Skeletal muscle satellite cell (primary cell): ENCODE data around the gene VSIG10L.

ENCODE experiments used
- H3K27me3 ChIP-seq: 2 replicates; pipeline ENCODE4 v1.7.0; 2013; ENCODE audit warnings: low read length; ENCODE audit not compliant: control insufficient read depth, insufficient read depth
- H3K36me3 ChIP-seq: 2 replicates; pipeline ENCODE4 v1.7.0; 2013; ENCODE audit warnings: mild to moderate bottlenecking, control low read depth, low read length; ENCODE audit not compliant: insufficient read depth
- H3K4me1 ChIP-seq: 2 replicates; pipeline ENCODE4 v1.7.0; 2013; ENCODE audit warnings: low read length; ENCODE audit not compliant: control insufficient read depth, insufficient read depth
- H3K4me2 ChIP-seq: 2 replicates; pipeline ENCODE4 v1.7.0; 2013; ENCODE audit warnings: mild to moderate bottlenecking, low read length
- H3K4me3 ChIP-seq: 2 replicates; pipeline ENCODE4 v1.7.0; 2013; ENCODE audit warnings: low read length
- H3K9ac ChIP-seq: 2 replicates; pipeline ENCODE4 v1.7.0; 2013; ENCODE audit warnings: mild to moderate bottlenecking, low read depth, low read length, moderate library complexity
- H3K9me3 ChIP-seq: replicated peaks from 2 replicates; pipeline ENCODE4 v1.7.0; 2013; ENCODE audit warnings: mild to moderate bottlenecking, control low read depth, low read length

The VSIG10L gene

DNA sequence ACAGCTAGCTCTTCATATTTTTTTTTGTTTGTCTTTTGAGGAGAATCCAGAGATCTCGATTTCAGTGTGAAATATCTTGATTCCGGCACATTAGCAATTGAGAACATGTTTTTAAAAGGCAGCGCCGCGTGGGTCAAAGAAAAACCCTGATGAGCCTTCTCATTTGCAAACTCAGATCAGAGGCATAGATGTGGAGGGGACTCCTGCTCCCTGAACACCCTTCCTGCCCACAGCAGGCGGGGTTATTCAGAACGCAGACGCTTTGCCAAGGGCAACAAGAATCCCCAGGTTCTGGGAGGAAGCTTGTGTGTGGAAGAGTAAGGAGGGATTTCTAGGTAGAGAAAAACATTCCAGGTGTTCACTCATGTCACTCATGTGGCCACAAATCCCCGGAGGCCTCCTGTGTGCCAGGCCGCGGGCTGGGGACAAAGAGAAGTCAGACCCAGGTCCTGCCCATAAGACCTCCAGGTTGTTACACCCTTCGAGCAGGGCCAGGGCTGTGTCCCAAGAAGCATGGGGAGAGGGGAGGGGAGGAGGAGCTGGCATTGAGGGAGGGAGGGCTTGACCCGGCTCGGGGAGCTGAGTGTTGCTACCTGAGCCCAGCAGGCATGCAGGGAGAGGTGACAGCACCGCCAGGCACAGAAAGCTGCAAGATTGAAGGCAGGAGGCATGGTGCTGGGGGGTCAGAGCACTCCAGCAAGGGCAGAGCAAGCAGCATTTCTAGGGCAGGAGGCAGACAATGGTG lies 46.4 kb downstream of the VSIG10L start:
- Histone ChIP-seq H3K9me3 (peaks cover 3% of the 10 kb centered on the region), H3K4me1 (no peaks in the 10 kb centered on the region), H3K27me3 (no peaks in the 10 kb centered on the region), H3K4me3 (no peak overlapping the region), H3K9ac (no peak overlapping the region), H3K4me2 (no peak overlapping the region), H3K36me3 (no peaks in the 10 kb centered on the region)

- H3K4me2 ChIP-seq = no peak overlapping the region
- no peaks in the 10 kb centered on the region for H3K4me1 ChIP-seq
- peaks cover 3% of the 10 kb centered on the region for H3K9me3 ChIP-seq
- no peaks in the 10 kb centered on the region for H3K36me3 ChIP-seq
- no peak overlapping the region for H3K9ac ChIP-seq
- no peaks in the 10 kb centered on the region for H3K27me3 ChIP-seq
- H3K4me3 ChIP-seq = no peak overlapping the region
These were observed 47.0 kb downstream of the VSIG10L start for GRCh38 chr19:51294977-51295375.

DNA sequence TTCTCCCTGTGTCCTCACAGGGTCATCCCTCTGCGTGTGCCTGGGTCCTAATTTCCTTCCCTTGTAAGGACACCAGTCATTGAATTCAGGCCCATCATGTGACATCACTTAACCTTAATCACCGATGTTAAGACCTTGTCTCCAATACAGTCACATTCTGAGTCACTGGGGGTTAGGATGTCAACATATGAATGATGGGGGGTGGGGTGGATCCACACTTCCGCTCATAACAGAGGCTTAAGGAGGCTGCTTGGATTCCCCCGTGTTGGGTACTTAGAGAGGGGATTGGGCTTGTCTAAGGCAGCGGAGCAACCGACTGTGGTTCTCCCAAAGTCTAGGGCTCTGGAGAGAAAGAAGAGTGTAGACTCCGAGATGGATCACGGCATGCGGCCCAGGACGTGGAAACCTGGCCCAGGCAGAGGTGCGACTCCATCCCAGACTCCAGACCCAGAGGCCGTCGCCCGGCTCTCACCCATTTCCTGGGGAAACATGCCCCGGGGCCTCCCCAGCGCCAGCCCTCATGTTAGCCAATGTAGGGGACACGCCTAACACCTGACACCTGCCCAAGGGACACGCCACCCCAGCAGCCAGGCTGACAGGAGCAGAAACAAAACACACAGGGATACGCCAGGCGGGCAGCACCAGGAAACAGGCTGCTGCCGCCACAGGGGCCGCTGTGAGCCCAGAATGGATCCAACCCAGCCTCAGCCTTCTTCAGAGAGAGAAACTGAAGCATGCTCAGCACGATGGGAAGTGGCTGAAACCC lies 47.5 kb downstream of the VSIG10L start:
- H3K4me2 ChIP-seq = no peak overlapping the region

GRCh38 chr19:51293571-51294210 lies 48.2 kb downstream of the VSIG10L start:
- no peak overlapping the region for H3K9ac ChIP-seq
- peaks cover 3% of the 10 kb centered on the region for H3K9me3 ChIP-seq
- no peak overlapping the region for H3K4me3 ChIP-seq
- no peaks in the 10 kb centered on the region for H3K36me3 ChIP-seq
- H3K27me3 ChIP-seq = no peaks in the 10 kb centered on the region
- H3K4me1 ChIP-seq = no peaks in the 10 kb centered on the region
- H3K4me2 ChIP-seq = no peak overlapping the region

More for the DNA sequence above, 47.5 kb downstream of the VSIG10L start:
- Histone ChIP-seq H3K9me3 (peaks cover 3% of the 10 kb centered on the region), H3K4me3 (no peak overlapping the region), H3K36me3 (no peaks in the 10 kb centered on the region), H3K27me3 (no peaks in the 10 kb centered on the region), H3K9ac (no peak overlapping the region), H3K4me1 (no peaks in the 10 kb centered on the region)

GRCh38 chr19:51292971-51293370 lies 49.0 kb downstream of the VSIG10L start:
- Histone ChIP-seq H3K9me3 (peaks cover 3% of the 10 kb centered on the region), H3K4me3 (no peak overlapping the region), H3K4me1 (no peaks in the 10 kb centered on the region), H3K4me2 (no peak overlapping the region), H3K9ac (no peak overlapping the region), H3K36me3 (no peaks in the 10 kb centered on the region), H3K27me3 (no peaks in the 10 kb centered on the region)

DNA sequence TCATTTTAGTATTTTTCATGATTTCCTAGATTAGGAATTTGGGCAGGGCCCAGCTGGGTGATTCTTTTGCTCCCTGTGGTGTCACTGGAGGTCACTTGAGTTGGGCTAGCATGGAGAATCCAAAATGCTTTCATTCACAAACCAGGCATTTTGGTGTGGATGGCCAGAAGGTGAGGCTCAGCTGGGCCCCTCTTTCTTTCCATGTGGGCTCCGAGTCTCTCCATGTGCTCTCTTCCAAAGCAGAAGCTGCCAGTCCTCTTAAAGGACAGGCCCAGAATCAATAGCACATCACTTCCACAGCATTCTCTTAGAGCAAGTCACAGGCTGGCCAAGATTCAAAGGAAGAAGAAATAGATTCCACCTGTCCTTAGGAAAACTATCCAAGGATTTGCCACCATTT lies 52.3 kb downstream of the VSIG10L start:
- H3K4me3 ChIP-seq = no peak overlapping the region

DNA sequence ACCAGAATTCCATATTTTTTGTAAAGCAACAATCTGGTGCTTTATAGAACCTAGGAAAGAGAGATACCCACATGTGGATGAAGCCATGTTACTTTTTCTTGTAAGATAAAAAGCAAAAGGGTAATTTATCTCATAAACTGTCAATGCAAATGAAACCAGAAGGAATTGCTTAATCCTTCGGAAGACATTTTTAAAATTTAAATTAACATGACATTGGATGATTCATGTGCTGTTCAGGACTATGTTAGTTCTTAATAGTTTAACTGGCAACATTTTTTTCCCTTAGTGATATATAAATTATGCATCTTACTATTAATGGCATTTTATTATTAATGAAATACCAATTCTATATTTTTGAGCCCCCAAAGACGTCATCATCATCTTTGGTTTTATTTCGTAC lies 56.3 kb downstream of the VSIG10L start:
- no peaks in the 10 kb centered on the region for H3K9me3 ChIP-seq
- H3K4me3 ChIP-seq = no peak overlapping the region
- no peak overlapping the region for H3K4me2 ChIP-seq
- no peaks in the 10 kb centered on the region for H3K4me1 ChIP-seq
- no peaks in the 10 kb centered on the region for H3K27me3 ChIP-seq
- H3K36me3 ChIP-seq = no peaks in the 10 kb centered on the region
- no peak overlapping the region for H3K9ac ChIP-seq

More for the DNA sequence above, 52.3 kb downstream of the VSIG10L start:
- Histone ChIP-seq H3K4me2 (no peak overlapping the region), H3K27me3 (no peaks in the 10 kb centered on the region), H3K4me1 (no peaks in the 10 kb centered on the region), H3K9me3 (peaks cover 3% of the 10 kb centered on the region), H3K9ac (no peak overlapping the region), H3K36me3 (no peaks in the 10 kb centered on the region)

GRCh38 chr19:51282335-51282734 lies 59.6 kb downstream of the VSIG10L start:
- Histone ChIP-seq H3K9me3 (peaks cover 3% of the 10 kb centered on the region), H3K36me3 (no peaks in the 10 kb centered on the region), H3K9ac (no peak overlapping the region), H3K27me3 (no peaks in the 10 kb centered on the region), H3K4me2 (no peak overlapping the region), H3K4me3 (no peak overlapping the region), H3K4me1 (no peaks in the 10 kb centered on the region)
